OCI-LY3 (cell line): ENCODE data around the gene CCM2.

Experiments used
- H2AFZ ChIP-seq: fragments of 200-600, 300-600 bp; shearing (Covaris generic); 2 replicates; pipeline ENCODE4 v1.6.0; 2014; ENCODE audit warnings: antibody characterized with exemption, low read depth, low read length
- H3K27ac ChIP-seq: fragments of 200-600, 300-600 bp; sonication (generic); 2 replicates; pipeline ENCODE4 v1.5.1; 2014; ENCODE audit warnings: mild to moderate bottlenecking, low read length, moderate library complexity, mixed read lengths
- H3K27me3 ChIP-seq: fragments of 200-600, 300-600 bp; sonication (generic); 2 replicates; pipeline ENCODE4 v1.6.1; 2014; ENCODE audit warnings: low read depth, low read length, mixed read lengths
- H3K36me3 ChIP-seq: fragments of 200-600, 300-600 bp; sonication (generic); replicated peaks from 2 replicates; pipeline ENCODE3; 2014; ENCODE audit warnings: low read depth, low read length, mixed read lengths
- H3K4me1 ChIP-seq: fragments of 300-600, 200-600 bp; sonication (generic); 2 replicates; pipeline ENCODE4 v1.6.1; 2014; ENCODE audit warnings: low read length, mixed read lengths
- H3K4me2 ChIP-seq: fragments of 200-600, 300-600 bp; sonication (generic); 2 replicates; pipeline ENCODE4 v1.6.1; 2014; ENCODE audit warnings: low read length, mixed read lengths
- H3K4me3 ChIP-seq: fragments of 300-600, 200-600 bp; sonication (generic); 2 replicates; pipeline ENCODE4 v1.5.1; 2014; ENCODE audit warnings: antibody characterized with exemption, mild to moderate bottlenecking, low read length, moderate library complexity
- H3K79me2 ChIP-seq: fragments of 300-600, 200-600 bp; shearing (Covaris generic); 2 replicates; pipeline ENCODE4 v1.6.1; 2014; ENCODE audit warnings: mild to moderate bottlenecking, low read length, mixed read lengths
- H3K9ac ChIP-seq: fragments of 300-600, 200-600 bp; shearing (Covaris generic); 2 replicates; pipeline ENCODE4 v1.6.0; 2014; ENCODE audit warnings: mild to moderate bottlenecking, low read length, moderate library complexity
- H3K9me3 ChIP-seq: fragments of 200-600, 300-600 bp; shearing (Covaris generic); 2 replicates; pipeline ENCODE4 v1.6.1; 2014; ENCODE audit warnings: low read length, mixed read lengths; ENCODE audit not compliant: insufficient read depth
- H4K20me1 ChIP-seq: fragments of 200-600, 300-600 bp; sonication (generic); 2 replicates; pipeline ENCODE4 v1.6.1; 2016; ENCODE audit warnings: low read length, mixed read lengths; ENCODE audit not compliant: insufficient read depth
- EZH2phosphoT487 ChIP-seq: fragments of 200-600 bp; shearing (Covaris generic); IDR thresholded peaks from 2 replicates; pipeline ENCODE4 v1.6.1; 2018; ENCODE audit warnings: antibody characterized with exemption, mixed run types, low read depth
- TF ChIP-seq, protein P1 (sequence below): fragments of 200-600, 300-600 bp; sonication (generic); IDR thresholded peaks from 2 replicates; pipeline ENCODE4 v1.5.1; 2014; ENCODE audit warnings: antibody characterized with exemption, low read length, low read depth

CCM2 gene

DNA sequence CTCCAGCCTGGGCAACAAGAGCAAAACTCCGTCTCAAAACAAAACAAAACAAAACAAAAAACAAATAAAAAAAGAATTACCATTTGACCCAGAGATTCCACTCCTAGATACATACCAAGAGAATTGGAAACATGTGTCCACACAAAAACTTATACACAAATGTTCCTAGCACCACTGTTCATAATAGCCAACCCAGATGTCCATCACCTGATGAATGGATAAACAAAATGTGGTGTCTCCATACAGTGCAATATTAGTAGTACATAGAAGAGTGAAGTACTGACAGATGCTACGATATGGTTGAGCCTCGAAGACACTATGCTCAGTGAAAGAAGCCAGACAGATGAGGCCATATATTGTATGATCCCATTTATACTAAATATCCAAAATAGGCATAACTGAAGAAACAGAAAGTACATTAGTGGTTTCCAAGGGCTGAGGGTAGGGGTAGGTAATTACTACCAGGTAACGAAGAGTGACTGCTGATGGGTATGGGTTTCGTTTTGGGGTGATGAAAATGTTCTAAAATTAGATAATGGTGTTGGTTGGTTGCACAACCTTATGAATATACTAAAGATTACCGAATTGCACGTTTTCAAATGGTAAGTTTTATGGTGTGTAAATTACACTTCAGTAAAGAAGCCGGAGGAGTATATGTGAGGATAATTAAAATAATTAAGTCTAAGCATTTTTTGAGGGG, 41.2 kb upstream of the CCM2 start:
- TF ChIP-seq, protein P1, sequence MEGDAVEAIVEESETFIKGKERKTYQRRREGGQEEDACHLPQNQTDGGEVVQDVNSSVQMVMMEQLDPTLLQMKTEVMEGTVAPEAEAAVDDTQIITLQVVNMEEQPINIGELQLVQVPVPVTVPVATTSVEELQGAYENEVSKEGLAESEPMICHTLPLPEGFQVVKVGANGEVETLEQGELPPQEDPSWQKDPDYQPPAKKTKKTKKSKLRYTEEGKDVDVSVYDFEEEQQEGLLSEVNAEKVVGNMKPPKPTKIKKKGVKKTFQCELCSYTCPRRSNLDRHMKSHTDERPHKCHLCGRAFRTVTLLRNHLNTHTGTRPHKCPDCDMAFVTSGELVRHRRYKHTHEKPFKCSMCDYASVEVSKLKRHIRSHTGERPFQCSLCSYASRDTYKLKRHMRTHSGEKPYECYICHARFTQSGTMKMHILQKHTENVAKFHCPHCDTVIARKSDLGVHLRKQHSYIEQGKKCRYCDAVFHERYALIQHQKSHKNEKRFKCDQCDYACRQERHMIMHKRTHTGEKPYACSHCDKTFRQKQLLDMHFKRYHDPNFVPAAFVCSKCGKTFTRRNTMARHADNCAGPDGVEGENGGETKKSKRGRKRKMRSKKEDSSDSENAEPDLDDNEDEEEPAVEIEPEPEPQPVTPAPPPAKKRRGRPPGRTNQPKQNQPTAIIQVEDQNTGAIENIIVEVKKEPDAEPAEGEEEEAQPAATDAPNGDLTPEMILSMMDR, result no peak
- TF ChIP-seq EZH2phosphoT487, result no peak
- no peaks in the 10 kb centered on the region for H3K79me2 ChIP-seq
- no peak overlapping the region for H3K9ac ChIP-seq
- no peak overlapping the region for H3K4me2 ChIP-seq
- no peaks in the 10 kb centered on the region for H4K20me1 ChIP-seq
- H3K27me3 ChIP-seq, result no peaks in the 10 kb centered on the region
- no peak overlapping the region for H2AFZ ChIP-seq
- no peak overlapping the region for H3K27ac ChIP-seq
- no peaks in the 10 kb centered on the region for H3K9me3 ChIP-seq
- H3K4me1 ChIP-seq, result no peaks in the 10 kb centered on the region
- no peak overlapping the region for H3K4me3 ChIP-seq
- H3K36me3 ChIP-seq, result no peaks in the 10 kb centered on the region

DNA sequence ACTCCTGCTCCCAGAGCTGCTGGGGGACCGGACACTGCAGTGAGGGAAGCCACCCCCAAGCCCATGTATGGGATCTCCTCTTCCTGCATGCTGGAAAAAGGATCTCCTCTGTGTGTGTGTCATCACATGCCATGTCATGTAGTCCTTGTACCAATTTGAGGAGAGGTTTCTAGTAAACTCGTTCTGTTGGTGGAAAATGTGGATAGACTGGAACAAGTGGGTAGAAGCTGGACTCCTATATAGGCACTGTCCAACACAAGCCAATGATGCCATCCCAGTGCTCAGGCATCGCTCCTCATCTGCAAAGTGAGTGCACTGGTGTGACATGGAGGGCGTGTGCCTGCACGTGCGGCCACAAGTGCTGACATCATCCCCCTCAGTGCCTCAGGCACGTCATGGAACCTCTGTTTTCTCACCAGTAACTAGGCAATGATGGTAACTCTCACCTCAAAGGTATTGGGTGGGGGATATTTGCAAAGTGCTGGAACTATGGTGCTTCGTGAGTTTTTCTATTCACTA, 40.5 kb upstream of the CCM2 start:
- Histone ChIP-seq H3K9ac (no peak overlapping the region), H3K4me3 (no peak overlapping the region), H3K4me2 (no peak overlapping the region), H3K27ac (no peak overlapping the region), H3K79me2 (no peaks in the 10 kb centered on the region), H3K4me1 (no peaks in the 10 kb centered on the region), H2AFZ (no peak overlapping the region), H3K27me3 (no peaks in the 10 kb centered on the region), H4K20me1 (no peaks in the 10 kb centered on the region), H3K36me3 (no peaks in the 10 kb centered on the region), H3K9me3 (no peaks in the 10 kb centered on the region)
- TF ChIP-seq, protein P1, result no peak
- no peak for TF ChIP-seq EZH2phosphoT487

DNA sequence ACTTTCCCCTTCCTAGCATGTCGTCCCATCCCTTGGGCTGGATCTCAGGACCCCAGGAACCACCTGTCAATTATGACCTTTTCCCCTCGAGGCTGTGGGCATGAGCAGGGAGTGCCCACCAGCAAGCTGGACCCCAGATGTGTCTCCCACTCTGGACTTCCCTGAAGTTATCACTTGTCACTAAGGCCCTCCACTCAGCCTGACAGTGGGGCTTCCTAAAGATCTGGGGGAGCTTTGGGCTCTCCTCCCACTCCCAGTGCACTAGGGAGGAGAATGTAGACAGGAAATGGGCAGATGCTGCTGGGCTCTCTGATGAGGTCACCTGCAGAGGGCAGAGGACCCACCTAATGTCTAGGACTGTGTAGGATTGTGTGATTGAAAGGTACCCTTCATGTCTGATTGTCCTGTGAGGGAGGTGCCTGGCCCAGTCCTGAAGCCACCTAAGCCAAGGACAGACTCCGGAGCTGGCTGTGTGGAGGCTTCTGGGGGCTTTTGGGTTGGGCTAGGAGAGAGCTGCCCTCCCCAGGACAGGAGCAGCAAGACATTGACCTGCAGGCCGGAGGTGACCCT, 39.9 kb upstream of the CCM2 start:
- H3K4me3 ChIP-seq, result no peak overlapping the region
- H4K20me1 ChIP-seq, result no peaks in the 10 kb centered on the region
- H3K9ac ChIP-seq, result no peak overlapping the region
- H3K27me3 ChIP-seq, result no peaks in the 10 kb centered on the region
- H3K36me3 ChIP-seq, result no peaks in the 10 kb centered on the region
- H3K79me2 ChIP-seq, result no peaks in the 10 kb centered on the region
- H3K4me1 ChIP-seq, result no peaks in the 10 kb centered on the region
- no peak overlapping the region for H3K27ac ChIP-seq
- no peak overlapping the region for H3K4me2 ChIP-seq
- H3K9me3 ChIP-seq, result no peaks in the 10 kb centered on the region
- no peak overlapping the region for H2AFZ ChIP-seq
- TF ChIP-seq, protein P1, result no peak
- no peak for TF ChIP-seq EZH2phosphoT487

DNA sequence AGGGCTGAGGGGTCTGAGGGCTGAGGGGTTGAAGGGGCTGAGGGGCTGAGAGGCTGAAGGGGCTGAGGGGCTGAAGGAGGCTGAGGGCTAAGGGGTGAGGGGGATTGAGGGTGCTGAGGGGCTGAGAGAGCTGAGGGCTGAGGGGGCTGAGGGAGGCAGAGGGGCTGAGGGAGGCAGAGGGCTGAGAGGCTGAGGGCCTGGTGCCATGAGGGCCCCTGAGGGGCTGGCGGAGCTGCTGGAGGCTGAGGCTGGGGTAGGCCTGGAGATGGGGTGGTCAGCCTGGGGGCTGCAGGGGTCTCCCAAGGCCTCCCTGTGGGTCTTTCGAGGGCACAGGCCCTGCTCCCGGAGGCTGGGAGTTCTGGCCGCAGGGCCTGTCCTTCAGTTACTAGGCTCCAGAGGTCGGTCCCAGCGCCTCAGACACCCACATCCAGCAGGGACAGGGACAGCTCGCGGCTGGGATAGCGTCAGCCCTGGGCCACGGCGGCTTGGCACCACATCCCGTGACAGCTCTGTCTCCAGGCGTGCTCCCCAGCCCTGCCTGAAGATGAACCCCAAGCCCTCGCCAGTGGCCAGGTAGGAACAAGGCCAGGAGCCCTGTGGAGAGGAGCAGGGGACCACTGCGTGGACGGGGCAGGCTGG, 38.0 kb upstream of the CCM2 start:
- H3K9me3 ChIP-seq, result no peaks in the 10 kb centered on the region
- TF ChIP-seq, protein P1, result no peak
- TF ChIP-seq EZH2phosphoT487, result no peak
- no peak overlapping the region for H3K27ac ChIP-seq
- no peak overlapping the region for H3K9ac ChIP-seq
- no peaks in the 10 kb centered on the region for H3K79me2 ChIP-seq
- H2AFZ ChIP-seq, result no peak overlapping the region
- H3K4me1 ChIP-seq, result no peaks in the 10 kb centered on the region
- no peaks in the 10 kb centered on the region for H3K36me3 ChIP-seq
- no peak overlapping the region for H3K4me3 ChIP-seq
- no peaks in the 10 kb centered on the region for H4K20me1 ChIP-seq
- H3K27me3 ChIP-seq, result no peaks in the 10 kb centered on the region
- no peak overlapping the region for H3K4me2 ChIP-seq
